T-helper 2 cell treated with Interferon-gamma antibody and Interleukin-4, amounts not matched to agents 100 ng/mL and 5 ng/mL, for 36 hours (primary cell): ENCODE measurements around the gene BZW2. TPM values are rescaled to one million over a fixed set of nuclear protein-coding genes. Genes with fewer than 3 reads are reported as not detected.

Source experiments
- intact Hi-C: fragments of 100-400 bp; cut with micrococcal nuclease; formaldehyde crosslinking; loops from one replicate; pipeline ENCODE4 v1.15.1; 2023
- total RNA-seq: library from RNA; stranded (reverse); gene quantifications from 2 replicates; pipeline ENCODE4 v1.2.3, GENCODE V29; 2022

The BZW2 gene
- total RNA-seq: 53.6 and 59.9 TPM in 2 replicates

GRCh38 chr7:16645593-16646471, at the start of gene BZW2, which contains the start of gene ANKMY2:
TSS of gene BZW2 (plus strand) at chr7:16646181. CDS start at chr7:16665444, 19,263 bp downstream.
TSS of gene ANKMY2 (minus strand) at chr7:16645754. CDS start at chr7:16645573, 181 bp downstream.
- intact Hi-C loops: loop anchor here (1.0 to 10.0 kb wide), 8 partner anchors 25 to 1294 kb away; partner anchors contain the start of genes AHR, SNX13 and TSPAN13

GRCh38 chr7:16598015-16598414, 48.0 kb upstream of the BZW2 start:
- intact Hi-C loops: no loop called here

GRCh38 chr7:16599860-16600259, 46.1 kb upstream of the BZW2 start:
- intact Hi-C loops: no loop called here

- intact Hi-C loops: no loop called here
Measured at GRCh38 chr7:16603633-16604032, 42.3 kb upstream of the BZW2 start.

- intact Hi-C loops: no loop called here
Measured at GRCh38 chr7:16604054-16604453, 41.9 kb upstream of the BZW2 start.

- intact Hi-C loops: no loop called here
Measured at GRCh38 chr7:16606704-16607103, 39.3 kb upstream of the BZW2 start.

GRCh38 chr7:16609842-16610450, 36.0 kb upstream of the BZW2 start:
- intact Hi-C loops: no loop called here

GRCh38 chr7:16611711-16612110, 34.3 kb upstream of the BZW2 start:
- intact Hi-C loops: no loop called here

- intact Hi-C loops: no loop called here
Measured at GRCh38 chr7:16615228-16615627, 30.8 kb upstream of the BZW2 start.

GRCh38 chr7:16616122-16616521, 29.9 kb upstream of the BZW2 start:
- intact Hi-C loops: no loop called here

- intact Hi-C loops: no loop called here
Measured at GRCh38 chr7:16616542-16616941, 29.4 kb upstream of the BZW2 start.

- intact Hi-C loops: loop anchor here (2.0 kb wide), 1 partner anchor 25 kb away; the partner anchor contains the start of gene ANKMY2
Measured at GRCh38 chr7:16619979-16620408, 26.0 kb upstream of the BZW2 start.

- intact Hi-C loops: no loop called here
Measured at GRCh38 chr7:16626388-16626787, 19.6 kb upstream of the BZW2 start.

- intact Hi-C loops: no loop called here
Measured at GRCh38 chr7:16627236-16627635, 18.7 kb upstream of the BZW2 start.

GRCh38 chr7:16630654-16631053, 15.3 kb upstream of the BZW2 start:
- intact Hi-C loops: no loop called here

- intact Hi-C loops: no loop called here
Measured at GRCh38 chr7:16634271-16634738, 11.7 kb upstream of the BZW2 start.

GRCh38 chr7:16636555-16637101, 9.4 kb upstream of the BZW2 start:
- intact Hi-C loops: no loop called here

- intact Hi-C loops: no loop called here
Measured at GRCh38 chr7:16637379-16637778, 8.6 kb upstream of the BZW2 start.

- intact Hi-C loops: no loop called here
Measured at GRCh38 chr7:16638282-16639280, 7.4 kb upstream of the BZW2 start.

GRCh38 chr7:16644157-16644556, 1.8 kb upstream of the BZW2 start:
- intact Hi-C loops: loop anchor here (2.0 to 10.0 kb wide), 2 partner anchors 23 to 651 kb away; partner anchors contain the start of gene AHR
